HG03571 (cell line): ENCODE data around the gene ARHGAP8.

ENCODE experiments used
- ATAC-seq: cut with Tn5 transposase; IDR thresholded peaks from one replicate; pipeline ENCODE4 v1.9.1; 2021; ENCODE audit not compliant: unreplicated experiment

Gene ARHGAP8

GRCh38 chr22:44764974-44765373 is 12.6 kb downstream of the ARHGAP8 start:
- ATAC-seq = no peak

DNA sequence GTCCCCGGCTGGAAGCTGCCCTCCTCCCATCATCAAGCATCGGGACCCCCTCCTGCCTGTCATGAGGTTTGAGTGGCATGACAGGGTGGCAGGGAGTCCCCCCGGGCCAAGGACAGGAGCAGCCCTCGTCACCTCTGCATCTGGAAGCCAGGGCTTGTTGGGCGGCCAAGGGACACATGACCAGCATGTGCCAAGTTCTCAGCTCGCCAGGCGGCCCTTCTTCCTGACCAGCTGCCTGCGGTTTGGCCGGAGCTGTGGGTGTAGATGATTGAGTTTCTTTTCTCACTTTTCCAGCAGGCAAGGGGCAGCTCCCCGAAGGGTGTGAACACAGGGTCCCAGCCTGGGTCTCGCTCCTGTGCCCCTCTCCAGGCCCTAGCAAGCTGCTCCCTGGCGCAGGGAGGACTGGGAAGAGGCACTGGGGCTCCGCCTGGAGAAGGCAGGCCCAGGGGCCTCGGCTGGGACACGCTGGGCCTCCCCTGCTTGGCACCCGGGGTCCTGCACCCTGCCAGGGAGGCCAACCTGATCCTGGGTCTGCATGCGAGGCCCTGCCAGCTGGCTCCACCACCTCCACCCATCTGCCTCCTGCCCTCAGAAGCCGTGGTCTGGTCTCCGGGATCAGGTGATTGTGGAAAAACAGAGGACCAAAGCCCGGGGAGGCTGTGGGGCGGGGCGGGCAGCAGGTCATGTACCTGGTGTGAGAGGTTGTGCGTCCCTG is 13.4 kb downstream of the ARHGAP8 start:
- no peak for ATAC-seq

GRCh38 chr22:44773082-44773481 is 20.7 kb downstream of the ARHGAP8 start:
- no peak for ATAC-seq

DNA sequence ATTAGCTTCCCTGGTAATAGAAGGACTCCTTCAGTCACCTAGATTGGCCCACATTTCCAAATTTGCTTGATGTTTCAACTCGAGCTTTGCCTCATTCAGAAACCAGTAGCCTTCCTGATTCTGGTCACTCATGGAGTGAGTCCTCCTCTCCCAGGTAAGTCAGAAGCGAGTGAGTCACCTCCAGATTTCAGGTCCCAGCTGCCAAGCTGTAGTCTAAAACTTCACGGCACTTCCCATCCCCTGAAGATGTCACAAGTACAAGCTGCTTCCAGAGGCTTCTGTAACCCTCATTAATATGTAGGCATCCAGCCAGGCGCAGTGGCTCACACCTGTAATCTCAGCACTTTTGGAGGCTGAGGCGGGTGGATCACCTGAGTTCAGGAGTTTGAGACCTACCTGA is 23.5 kb downstream of the ARHGAP8 start:
- no peak for ATAC-seq

GRCh38 chr22:44776605-44777363 is 24.4 kb downstream of the ARHGAP8 start:
- no peak for ATAC-seq

GRCh38 chr22:44777364-44777755 is 25.0 kb downstream of the ARHGAP8 start:
- ATAC-seq = no peak

DNA sequence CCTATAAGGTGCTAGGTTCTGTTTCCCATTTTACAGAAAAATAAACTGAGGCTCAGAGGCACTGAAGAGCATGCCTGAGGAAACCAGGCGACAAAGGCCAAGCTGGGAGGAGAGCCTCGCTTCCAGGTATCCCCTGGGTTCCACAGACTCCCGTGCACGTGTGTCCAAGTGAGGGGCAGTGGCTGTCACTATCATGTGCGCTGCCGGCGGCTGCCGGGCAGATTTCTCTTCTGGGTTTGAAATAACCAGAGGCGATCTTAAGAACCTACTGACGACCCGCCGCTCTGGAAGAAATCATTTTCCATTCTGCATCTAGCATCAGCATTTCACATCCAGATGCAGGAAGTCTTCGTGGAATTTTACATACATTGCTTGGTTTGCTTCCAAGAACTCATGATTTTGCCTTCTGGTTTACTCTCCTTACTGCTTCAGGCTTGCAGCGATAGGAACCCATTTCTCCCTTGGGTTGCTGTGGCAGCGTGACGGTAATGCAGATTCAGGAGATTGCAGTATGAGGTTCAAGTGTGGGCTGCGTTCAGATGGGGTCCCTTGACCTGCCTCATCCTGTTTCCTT is 28.6 kb downstream of the ARHGAP8 start:
- no peak for ATAC-seq

DNA sequence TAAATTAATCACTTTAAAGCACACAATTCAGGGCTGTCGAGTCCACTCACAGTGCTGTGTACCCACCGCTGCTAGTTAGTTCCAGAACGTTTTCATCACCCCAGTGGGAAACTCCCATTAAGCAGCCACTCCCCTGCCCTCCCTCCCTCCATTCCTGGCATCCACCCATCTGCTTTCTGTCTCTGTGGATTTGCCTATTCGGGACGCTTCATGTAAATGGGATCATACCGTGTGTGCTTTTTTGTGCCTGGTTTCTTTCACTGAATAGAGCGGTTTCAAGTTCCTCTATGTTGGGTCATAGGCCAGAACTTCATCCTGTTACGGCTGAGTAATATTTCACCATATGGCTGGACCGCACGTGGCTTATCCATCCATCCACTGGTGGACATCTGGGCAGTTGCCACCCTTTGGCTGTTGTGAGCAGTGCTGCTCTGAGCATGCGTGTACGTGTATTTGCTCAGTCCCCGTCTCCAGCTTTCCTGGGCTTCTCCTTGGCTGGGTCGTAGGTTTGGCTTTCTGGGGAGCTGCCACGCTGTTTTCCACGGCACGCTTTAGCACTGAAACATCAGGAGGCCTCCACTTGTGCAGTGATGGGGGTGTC is 30.1 kb downstream of the ARHGAP8 start:
- ATAC-seq = no peak

DNA sequence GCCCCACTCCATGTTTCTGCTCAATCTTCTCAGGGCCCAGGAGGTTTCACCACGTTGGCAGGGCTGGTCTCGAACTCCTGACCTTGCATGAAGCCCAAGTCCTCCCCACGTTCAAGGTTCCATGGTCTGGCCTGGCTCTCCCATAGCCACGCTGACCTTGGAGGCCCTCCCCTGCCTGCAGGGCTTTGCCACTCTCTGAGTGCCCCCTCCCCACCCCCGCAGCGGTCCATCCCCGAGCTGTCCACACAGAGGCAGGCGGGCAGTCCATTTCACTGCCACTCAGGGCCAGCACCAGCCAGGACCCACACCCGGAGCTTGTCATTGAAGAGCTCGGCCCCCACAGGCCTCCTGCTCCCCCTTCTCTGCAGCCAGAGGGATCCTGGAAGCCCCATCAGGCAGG is 30.7 kb downstream of the ARHGAP8 start:
- no peak for ATAC-seq

GRCh38 chr22:44783581-44783980 is 31.2 kb downstream of the ARHGAP8 start:
- no peak for ATAC-seq

GRCh38 chr22:44786136-44786535 is 33.8 kb downstream of the ARHGAP8 start:
- no peak for ATAC-seq

- ATAC-seq = no peak
These were observed 34.2 kb downstream of the ARHGAP8 start for GRCh38 chr22:44786610-44787009.

- ATAC-seq = no peak
These were observed 35.5 kb downstream of the ARHGAP8 start for GRCh38 chr22:44787832-44788231.

- no peak for ATAC-seq
These were observed 40.7 kb downstream of the ARHGAP8 start for GRCh38 chr22:44793106-44793505.

- ATAC-seq = no peak
These were observed 41.3 kb downstream of the ARHGAP8 start for GRCh38 chr22:44793506-44794172.

- ATAC-seq = no peak
These were observed 43.6 kb downstream of the ARHGAP8 start for GRCh38 chr22:44795701-44796630.

GRCh38 chr22:44797181-44797725 is 44.9 kb downstream of the ARHGAP8 start:
- ATAC-seq = no peak

DNA sequence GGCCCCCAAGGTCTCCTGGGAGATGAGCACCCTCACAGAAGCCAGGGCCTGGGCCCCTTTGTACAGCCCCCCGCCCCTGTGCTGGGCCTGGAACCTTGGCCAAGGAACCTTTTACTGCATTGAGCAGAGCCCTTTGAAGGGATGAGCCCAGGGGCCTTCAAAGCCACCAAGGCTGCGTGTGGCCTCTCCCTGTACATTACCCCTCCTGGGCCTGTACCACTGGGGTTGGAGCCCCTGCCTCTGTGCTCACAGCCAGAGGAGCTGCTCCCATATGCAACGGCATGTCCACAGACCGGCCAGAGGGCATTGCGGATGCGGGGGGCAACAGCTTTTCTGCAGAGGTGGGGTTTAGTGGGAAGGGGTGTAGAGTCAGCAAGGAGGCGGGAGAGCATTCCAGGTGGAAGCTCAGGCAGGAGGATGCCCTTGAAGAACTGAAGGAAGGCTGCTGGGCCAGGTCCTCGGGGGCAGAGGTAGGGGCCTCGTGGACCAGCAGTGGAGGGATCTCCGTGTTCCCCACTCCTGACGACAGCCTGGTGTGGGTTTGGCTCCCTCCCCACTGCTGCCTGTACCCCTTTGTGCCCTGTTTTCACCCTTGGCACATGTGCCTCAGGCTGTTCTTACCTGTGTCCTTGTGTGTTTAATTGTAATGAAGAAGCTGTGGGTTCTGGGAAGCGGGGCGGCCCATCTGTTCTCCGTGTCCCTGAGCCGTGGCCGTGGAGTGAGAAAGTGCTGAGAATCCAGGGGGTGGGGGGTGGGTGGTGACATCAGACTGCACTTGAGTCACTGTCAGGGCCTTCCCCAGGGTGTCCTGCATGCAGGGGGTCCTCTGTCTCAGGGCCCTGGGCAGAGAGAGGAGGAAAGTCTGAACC is 46.9 kb downstream of the ARHGAP8 start:
- ATAC-seq = no peak
